HepG2 (cell line): ENCODE measurements around the gene THRA. TPM values are rescaled to one million over a fixed set of nuclear protein-coding genes. Genes with fewer than 3 reads are reported as not detected.
A peak's percentile ranks its signal among the peaks of the same experiment; 100 is the strongest.

Source experiments
- CBX1 ChIP-seq: IDR thresholded peaks from one replicate; pipeline ENCODE4 v1.6.1; 2016; ENCODE audit warnings: antibody characterized with exemption, low read depth
- CCDC6 ChIP-seq: sonication (generic); formaldehyde crosslinking; IDR thresholded peaks from 2 replicates; pipeline ENCODE4 v1.8.1; 2022; ENCODE audit warnings: mild to moderate bottlenecking, missing genetic modification reagents, moderate library complexity
- ELF1 ChIP-seq: sonication (generic); formaldehyde crosslinking; IDR thresholded peaks from 2 replicates; pipeline ENCODE4 v1.4.0; 2020; ENCODE audit warnings: missing genetic modification reagents
- ELF3 ChIP-seq: IDR thresholded peaks from 2 replicates; pipeline ENCODE4 v1.6.1; 2016; ENCODE audit warnings: missing genetic modification reagents, missing compliant biosample characterization
- GZF1 ChIP-seq: sonication (generic); formaldehyde crosslinking; IDR thresholded peaks from 2 replicates; pipeline ENCODE4 v1.5.1; 2020; ENCODE audit warnings: mild to moderate bottlenecking, missing genetic modification reagents
- HHEX ChIP-seq: IDR thresholded peaks from 2 replicates; pipeline ENCODE4 v1.6.1; 2016; ENCODE audit warnings: control low read depth
- LCORL ChIP-seq, 2 experiments: fragments of 450-650 bp in 1 of 2; sonication (generic) in 1 of 2; formaldehyde crosslinking in 1 of 2; IDR thresholded peaks; 2 replicates each; pipeline versions ENCODE4 v1.5.0 to v1.6.1; 2017 to 2020; ENCODE audit warnings: antibody characterized with exemption in 1 of 2, missing genetic modification reagents in 1 of 2
- MAF1 ChIP-seq: sonication (generic); formaldehyde crosslinking; IDR thresholded peaks from 2 replicates; pipeline ENCODE4 v1.5.0; 2020; ENCODE audit warnings: missing genetic modification reagents, borderline replicate concordance
- MEIS2 ChIP-seq: sonication (generic); formaldehyde crosslinking; IDR thresholded peaks from 2 replicates; pipeline ENCODE4 v1.9.0; 2021; ENCODE audit warnings: mild to moderate bottlenecking, missing genetic modification reagents
- PRPF4 ChIP-seq: fragments of 200-400 bp; formaldehyde crosslinking; IDR thresholded peaks from 2 replicates; pipeline ENCODE4 v1.6.1; 2016; ENCODE audit warnings: low read length, low read depth; ENCODE audit not compliant: poor library complexity, severe bottlenecking
- PTBP1 ChIP-seq: fragments of 200-400 bp; formaldehyde crosslinking; IDR thresholded peaks from 2 replicates; pipeline ENCODE4 v1.6.1; 2018; ENCODE audit warnings: low read length, low read depth; ENCODE audit not compliant: poor library complexity, severe bottlenecking
- REPIN1 ChIP-seq: sonication (generic); formaldehyde crosslinking; IDR thresholded peaks from 2 replicates; pipeline ENCODE4 v1.8.0; 2022; ENCODE audit warnings: missing genetic modification reagents, low read depth, mild to moderate bottlenecking, borderline replicate concordance
- RFXANK ChIP-seq: IDR thresholded peaks from 2 replicates; pipeline ENCODE4 v1.6.1; 2016
- ZNF225 ChIP-seq: sonication (generic); formaldehyde crosslinking; IDR thresholded peaks from 2 replicates; pipeline ENCODE4 v1.4.0; 2020; ENCODE audit warnings: mild to moderate bottlenecking, missing genetic modification reagents
- ZNF296 ChIP-seq: sonication (generic); formaldehyde crosslinking; conservative IDR thresholded peaks from 2 replicates; pipeline ENCODE4 v1.5.0; 2020; ENCODE audit warnings: mild to moderate bottlenecking, missing genetic modification reagents
- ZNF331 ChIP-seq: sonication (generic); formaldehyde crosslinking; IDR thresholded peaks from 2 replicates; pipeline ENCODE4 v1.4.0; 2020; ENCODE audit warnings: missing genetic modification reagents
- ZNF790 ChIP-seq: sonication (generic); formaldehyde crosslinking; IDR thresholded peaks from 2 replicates; pipeline ENCODE4 v1.8.0; 2022; ENCODE audit warnings: missing genetic modification reagents, mild to moderate bottlenecking, borderline replicate concordance
- polyA plus RNA-seq, 8 experiments: library from polyadenylated mRNA; depleted of rRNA in 3 of 8; stranded (reverse) in 7 of 8; unstranded in 1 of 8; fragments of >200 nt; fragmentation: Illumina TruSeq in 4 of 8; extraction: Trizol in 4 of 8; gene quantifications; 2 replicates each; pipeline versions ENCODE4 v1.2.1 to v1.2.3, GENCODE V29; 2011 to 2016; ENCODE audit warnings: low read depth in 4 of 8, missing spikeins in 1 of 8, mixed read lengths in 1 of 8; ENCODE audit not compliant: insufficient read depth in 1 of 8
- total RNA-seq, 5 experiments: library from RNA; depleted of rRNA; stranded (reverse); fragments of >200 nt; fragmentation: Illumina TruSeq; extraction: Trizol; gene quantifications; 2 replicates each; pipeline ENCODE4 v1.2.3, GENCODE V29; 2016; ENCODE audit warnings: low read depth in 1 of 5
- TF ChIP-seq, protein P1 (sequence below): sonication (generic); formaldehyde crosslinking; IDR thresholded peaks from 2 replicates; pipeline ENCODE4 v1.4.0; 2020; ENCODE audit warnings: missing genetic modification reagents, borderline replicate concordance
- TF ChIP-seq, protein P2 (sequence below): conservative IDR thresholded peaks from 2 replicates; pipeline ENCODE4 v1.6.1; 2018; ENCODE audit warnings: missing genetic modification reagents
- TF ChIP-seq, protein P3 (sequence below): IDR thresholded peaks from 2 replicates; pipeline ENCODE4 v1.6.1; 2016; ENCODE audit warnings: missing compliant biosample characterization, missing genetic modification reagents, borderline replicate concordance
- TF ChIP-seq, protein P4 (sequence below): sonication (generic); formaldehyde crosslinking; IDR thresholded peaks from 2 replicates; pipeline ENCODE4 v1.8.0; 2022; ENCODE audit warnings: missing genetic modification reagents, mild to moderate bottlenecking, moderate library complexity, borderline replicate concordance

Gene THRA
- total and polyA plus RNA-seq, 2 of the 13 experiments (the other 11 are each of a cell fraction or from before 2014, with no cell fraction given) = 8.0 to 9.9 TPM

DNA sequence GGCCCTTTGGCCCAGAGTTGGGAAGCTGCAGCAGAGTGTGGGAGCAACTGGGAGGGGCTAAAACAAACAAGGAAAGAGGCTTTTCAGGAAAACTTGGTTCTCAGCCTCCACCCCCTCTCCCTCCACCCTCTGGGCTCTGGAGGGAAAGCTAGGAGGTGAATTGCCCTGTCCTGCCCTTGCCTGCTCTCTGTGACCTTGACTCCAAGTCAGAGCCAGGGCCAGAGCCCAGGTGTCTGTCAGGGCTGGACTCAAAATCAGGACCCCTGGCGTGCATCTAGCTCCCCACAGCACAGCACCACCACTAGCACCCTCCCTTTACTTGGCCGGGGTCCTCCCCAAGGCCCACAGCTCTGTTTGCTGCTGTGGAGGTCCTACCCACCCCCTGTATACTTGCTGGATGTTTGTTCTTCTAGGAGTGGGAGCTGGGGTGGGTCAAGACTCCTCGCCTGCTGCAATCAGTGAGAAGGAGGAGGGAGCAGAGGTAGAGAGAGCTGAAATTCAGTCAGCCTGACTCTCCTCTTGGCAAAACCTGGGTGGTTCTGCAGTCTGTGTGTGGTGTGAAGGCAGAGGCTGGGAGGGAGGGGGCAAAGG lies 40.4 kb downstream of the THRA start (continued):
- TF ChIP-seq ZNF296 (CRISPR knock-in tag) = no peak
- peak; percentile 19; the same call in 1 of the 2 replicates for TF ChIP-seq HHEX (CRISPR knock-in tag)
- TF ChIP-seq GZF1 = no peak
- TF ChIP-seq, protein P1, sequence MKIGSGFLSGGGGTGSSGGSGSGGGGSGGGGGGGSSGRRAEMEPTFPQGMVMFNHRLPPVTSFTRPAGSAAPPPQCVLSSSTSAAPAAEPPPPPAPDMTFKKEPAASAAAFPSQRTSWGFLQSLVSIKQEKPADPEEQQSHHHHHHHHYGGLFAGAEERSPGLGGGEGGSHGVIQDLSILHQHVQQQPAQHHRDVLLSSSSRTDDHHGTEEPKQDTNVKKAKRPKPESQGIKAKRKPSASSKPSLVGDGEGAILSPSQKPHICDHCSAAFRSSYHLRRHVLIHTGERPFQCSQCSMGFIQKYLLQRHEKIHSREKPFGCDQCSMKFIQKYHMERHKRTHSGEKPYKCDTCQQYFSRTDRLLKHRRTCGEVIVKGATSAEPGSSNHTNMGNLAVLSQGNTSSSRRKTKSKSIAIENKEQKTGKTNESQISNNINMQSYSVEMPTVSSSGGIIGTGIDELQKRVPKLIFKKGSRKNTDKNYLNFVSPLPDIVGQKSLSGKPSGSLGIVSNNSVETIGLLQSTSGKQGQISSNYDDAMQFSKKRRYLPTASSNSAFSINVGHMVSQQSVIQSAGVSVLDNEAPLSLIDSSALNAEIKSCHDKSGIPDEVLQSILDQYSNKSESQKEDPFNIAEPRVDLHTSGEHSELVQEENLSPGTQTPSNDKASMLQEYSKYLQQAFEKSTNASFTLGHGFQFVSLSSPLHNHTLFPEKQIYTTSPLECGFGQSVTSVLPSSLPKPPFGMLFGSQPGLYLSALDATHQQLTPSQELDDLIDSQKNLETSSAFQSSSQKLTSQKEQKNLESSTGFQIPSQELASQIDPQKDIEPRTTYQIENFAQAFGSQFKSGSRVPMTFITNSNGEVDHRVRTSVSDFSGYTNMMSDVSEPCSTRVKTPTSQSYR (CRISPR knock-in tag) = no peak
- TF ChIP-seq ZNF790 (CRISPR knock-in tag) = no peak
- TF ChIP-seq REPIN1 = peak; percentile 59; the same call in 1 of the 2 replicates
- TF ChIP-seq MEIS2 (CRISPR knock-in tag) = no peak
- 0 out of 2 replicates have a peak, but pooled peaks have one; percentile 36 for TF ChIP-seq ZNF331
- TF ChIP-seq CCDC6 (CRISPR knock-in tag) = no peak
- TF ChIP-seq CBX1 = no peak
- TF ChIP-seq, protein P2, sequence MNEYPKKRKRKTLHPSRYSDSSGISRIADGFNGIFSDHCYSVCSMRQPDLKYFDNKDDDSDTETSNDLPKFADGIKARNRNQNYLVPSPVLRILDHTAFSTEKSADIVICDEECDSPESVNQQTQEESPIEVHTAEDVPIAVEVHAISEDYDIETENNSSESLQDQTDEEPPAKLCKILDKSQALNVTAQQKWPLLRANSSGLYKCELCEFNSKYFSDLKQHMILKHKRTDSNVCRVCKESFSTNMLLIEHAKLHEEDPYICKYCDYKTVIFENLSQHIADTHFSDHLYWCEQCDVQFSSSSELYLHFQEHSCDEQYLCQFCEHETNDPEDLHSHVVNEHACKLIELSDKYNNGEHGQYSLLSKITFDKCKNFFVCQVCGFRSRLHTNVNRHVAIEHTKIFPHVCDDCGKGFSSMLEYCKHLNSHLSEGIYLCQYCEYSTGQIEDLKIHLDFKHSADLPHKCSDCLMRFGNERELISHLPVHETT (CRISPR knock-in tag) = peak; percentile 54; the same call in 1 of the 2 replicates
- no peak for TF ChIP-seq RFXANK
- TF ChIP-seq, protein P3, sequence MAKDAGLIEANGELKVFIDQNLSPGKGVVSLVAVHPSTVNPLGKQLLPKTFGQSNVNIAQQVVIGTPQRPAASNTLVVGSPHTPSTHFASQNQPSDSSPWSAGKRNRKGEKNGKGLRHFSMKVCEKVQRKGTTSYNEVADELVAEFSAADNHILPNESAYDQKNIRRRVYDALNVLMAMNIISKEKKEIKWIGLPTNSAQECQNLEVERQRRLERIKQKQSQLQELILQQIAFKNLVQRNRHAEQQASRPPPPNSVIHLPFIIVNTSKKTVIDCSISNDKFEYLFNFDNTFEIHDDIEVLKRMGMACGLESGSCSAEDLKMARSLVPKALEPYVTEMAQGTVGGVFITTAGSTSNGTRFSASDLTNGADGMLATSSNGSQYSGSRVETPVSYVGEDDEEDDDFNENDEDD = no peak
- no peak for TF ChIP-seq ZNF225 (CRISPR knock-in tag)
- TF ChIP-seq MAF1 (CRISPR knock-in tag) = no peak
- no peak for TF ChIP-seq ELF1 (CRISPR knock-in tag)
- TF ChIP-seq LCORL (IDR thresholded peaks at IDR 0.05) = no peak
- TF ChIP-seq LCORL (CRISPR knock-in tag; IDR thresholded peaks at IDR 0.05) = no peak
- TF ChIP-seq, protein P4, sequence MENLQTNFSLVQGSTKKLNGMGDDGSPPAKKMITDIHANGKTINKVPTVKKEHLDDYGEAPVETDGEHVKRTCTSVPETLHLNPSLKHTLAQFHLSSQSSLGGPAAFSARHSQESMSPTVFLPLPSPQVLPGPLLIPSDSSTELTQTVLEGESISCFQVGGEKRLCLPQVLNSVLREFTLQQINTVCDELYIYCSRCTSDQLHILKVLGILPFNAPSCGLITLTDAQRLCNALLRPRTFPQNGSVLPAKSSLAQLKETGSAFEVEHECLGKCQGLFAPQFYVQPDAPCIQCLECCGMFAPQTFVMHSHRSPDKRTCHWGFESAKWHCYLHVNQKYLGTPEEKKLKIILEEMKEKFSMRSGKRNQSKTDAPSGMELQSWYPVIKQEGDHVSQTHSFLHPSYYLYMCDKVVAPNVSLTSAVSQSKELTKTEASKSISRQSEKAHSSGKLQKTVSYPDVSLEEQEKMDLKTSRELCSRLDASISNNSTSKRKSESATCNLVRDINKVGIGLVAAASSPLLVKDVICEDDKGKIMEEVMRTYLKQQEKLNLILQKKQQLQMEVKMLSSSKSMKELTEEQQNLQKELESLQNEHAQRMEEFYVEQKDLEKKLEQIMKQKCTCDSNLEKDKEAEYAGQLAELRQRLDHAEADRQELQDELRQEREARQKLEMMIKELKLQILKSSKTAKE = 0 out of 2 replicates have a peak, but pooled peaks have one; percentile 45
- TF ChIP-seq ELF3 = peak; percentile 48; the same call in 1 of the 2 replicates
- no peak for TF ChIP-seq PRPF4
- no peak for TF ChIP-seq PTBP1
